Calu3 (cell line): ENCODE data around the gene ZNF740. TPM values are rescaled to one million over a fixed set of nuclear protein-coding genes. Genes with fewer than 3 reads are reported as not detected.

Experiments
- BruUV-seq: library from RNA; stranded (reverse); fragments of 400-500 nt; replicated peaks from 2 replicates; lab custom pipeline; 2021; lab: Mats Ljungman, UMichigan
- CTCF ChIA-PET: fragments of 300-600 bp; sonication (Branson Sonifier 250); formaldehyde crosslinking; loops from one replicate; lab custom pipeline; 2022; ENCODE audit warnings: antibody characterized with exemption; lab: Charles Lee
- DNase-seq: peaks from one replicate; pipeline ENCODE4 v3.0.0; 2022
- H3K27ac Mint-ChIP-seq: one replicate; pipeline ENCODE4 v1.8.0; 2022; ENCODE audit warnings: mixed read lengths; ENCODE audit not compliant: unreplicated experiment
- H3K27me3 Mint-ChIP-seq: one replicate; pipeline ENCODE4 v1.8.0; 2022; ENCODE audit warnings: mixed read lengths; ENCODE audit not compliant: unreplicated experiment
- H3K36me3 Mint-ChIP-seq: one replicate; pipeline ENCODE4 v1.8.0; 2022; ENCODE audit warnings: mild to moderate bottlenecking, moderate library complexity, mixed read lengths; ENCODE audit not compliant: insufficient read depth, unreplicated experiment
- H3K4me1 Mint-ChIP-seq: one replicate; pipeline ENCODE4 v1.8.0; 2022; ENCODE audit warnings: mild to moderate bottlenecking, low read depth, mixed read lengths; ENCODE audit not compliant: unreplicated experiment
- H3K4me3 Mint-ChIP-seq: one replicate; pipeline ENCODE4 v1.8.0; 2022; ENCODE audit warnings: mild to moderate bottlenecking, low read depth, moderate library complexity, mixed read lengths; ENCODE audit not compliant: unreplicated experiment
- H3K9me3 Mint-ChIP-seq: one replicate; pipeline ENCODE4 v1.8.0; 2022; ENCODE audit warnings: low read depth, mixed read lengths; ENCODE audit not compliant: unreplicated experiment
- intact Hi-C: fragments of 100-400 bp; cut with micrococcal nuclease; formaldehyde crosslinking; loops from one replicate; pipeline ENCODE4 v1.10.0; 2022; ENCODE audit not compliant: unreplicated experiment
- total RNA-seq: library from RNA; stranded (reverse); gene quantifications from 2 replicates; pipeline ENCODE4 v1.2.3, GENCODE V29; 2022
- TF ChIP-seq, protein P1 (sequence below): fragments of 200-600 bp; IDR thresholded peaks from one replicate; pipeline ENCODE4 v1.8.0; 2022; ENCODE audit warnings: antibody characterized with exemption; ENCODE audit not compliant: unreplicated experiment

Gene ZNF740
- total RNA-seq, 1 experiment from 2014 or later, result 32.7 TPM

DNA sequence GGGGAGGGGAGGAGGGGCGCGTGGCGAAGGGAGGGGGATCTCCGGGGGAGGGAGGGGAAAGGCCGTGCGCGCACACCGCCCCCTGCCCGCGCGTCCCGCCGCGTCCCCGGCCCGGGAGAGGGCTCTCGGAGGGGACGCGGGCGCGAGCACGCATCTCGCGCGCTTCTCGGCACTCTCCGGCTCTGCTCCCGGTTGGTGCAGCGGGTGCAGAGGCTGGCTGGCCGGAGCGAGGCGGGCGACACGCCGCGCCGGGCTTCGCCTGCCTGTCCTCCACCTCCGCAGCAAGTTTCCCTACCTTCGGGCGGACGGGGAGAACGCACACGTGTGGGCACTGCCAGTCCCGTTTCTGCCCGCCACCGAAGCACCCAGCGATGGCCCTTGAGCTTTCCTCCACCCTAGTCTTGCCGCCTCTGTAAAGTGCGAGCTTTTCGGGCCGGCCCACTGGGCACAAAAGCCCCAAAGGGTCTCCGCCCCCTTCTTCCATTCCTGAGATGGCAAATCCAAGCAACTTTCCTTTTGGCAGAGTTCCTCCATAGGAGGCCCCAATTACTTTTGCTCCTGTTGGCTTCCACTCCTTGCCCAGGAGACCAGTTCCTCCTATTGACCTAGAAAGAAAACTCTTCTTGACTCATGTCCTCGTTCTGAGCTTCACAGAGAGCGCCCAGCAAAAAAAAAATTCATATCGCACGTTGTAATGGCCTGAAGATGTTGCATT lies 566 bp downstream of the ZNF740 start:
- no peaks in the 10 kb centered on the region for H3K9me3 Mint-ChIP-seq
- TF ChIP-seq, protein P1, sequence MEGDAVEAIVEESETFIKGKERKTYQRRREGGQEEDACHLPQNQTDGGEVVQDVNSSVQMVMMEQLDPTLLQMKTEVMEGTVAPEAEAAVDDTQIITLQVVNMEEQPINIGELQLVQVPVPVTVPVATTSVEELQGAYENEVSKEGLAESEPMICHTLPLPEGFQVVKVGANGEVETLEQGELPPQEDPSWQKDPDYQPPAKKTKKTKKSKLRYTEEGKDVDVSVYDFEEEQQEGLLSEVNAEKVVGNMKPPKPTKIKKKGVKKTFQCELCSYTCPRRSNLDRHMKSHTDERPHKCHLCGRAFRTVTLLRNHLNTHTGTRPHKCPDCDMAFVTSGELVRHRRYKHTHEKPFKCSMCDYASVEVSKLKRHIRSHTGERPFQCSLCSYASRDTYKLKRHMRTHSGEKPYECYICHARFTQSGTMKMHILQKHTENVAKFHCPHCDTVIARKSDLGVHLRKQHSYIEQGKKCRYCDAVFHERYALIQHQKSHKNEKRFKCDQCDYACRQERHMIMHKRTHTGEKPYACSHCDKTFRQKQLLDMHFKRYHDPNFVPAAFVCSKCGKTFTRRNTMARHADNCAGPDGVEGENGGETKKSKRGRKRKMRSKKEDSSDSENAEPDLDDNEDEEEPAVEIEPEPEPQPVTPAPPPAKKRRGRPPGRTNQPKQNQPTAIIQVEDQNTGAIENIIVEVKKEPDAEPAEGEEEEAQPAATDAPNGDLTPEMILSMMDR, result no peak
- no peaks in the 10 kb centered on the region for H3K27me3 Mint-ChIP-seq
- BruUV-seq, result no TSS peak
- CTCF ChIA-PET, result interaction anchor here (0.6 to 1.7 kb wide), 3 partner anchors 17 to 134 kb away, joined by 3 to 11 read pairs (median 7); no protein-coding TSS in a partner anchor
- intact Hi-C loops, result no loop called here
- H3K27ac Mint-ChIP-seq, result peak overlapping the region; percentile 77
- H3K4me1 Mint-ChIP-seq, result peaks cover 22% of the 10 kb centered on the region
- H3K36me3 Mint-ChIP-seq, result peaks cover 38% of the 10 kb centered on the region
- peak overlapping the region; percentile 85 for H3K4me3 Mint-ChIP-seq
- peak; percentile 79 for DNase-seq

DNA sequence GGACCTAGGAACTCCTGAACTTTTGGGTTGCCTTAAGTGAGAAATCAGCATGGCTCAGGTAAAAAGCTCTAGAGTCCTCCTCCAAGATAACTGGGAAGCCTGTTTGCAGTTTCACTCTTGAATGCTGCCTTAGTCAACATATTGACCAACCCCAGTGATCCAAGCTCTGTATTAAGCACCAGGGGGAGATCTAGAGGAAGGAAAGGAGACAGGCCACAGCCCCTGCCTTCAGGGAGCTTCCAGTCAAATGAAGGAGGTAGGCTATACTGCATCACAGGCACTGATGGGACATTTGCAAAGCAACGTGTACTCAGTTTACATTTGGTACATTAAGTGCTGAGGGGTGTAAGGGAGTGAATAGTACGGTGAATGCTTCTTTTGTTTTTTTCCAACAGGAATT lies 1.4 kb downstream of the ZNF740 start:
- intact Hi-C loops, result no loop called here
- peaks cover 39% of the 10 kb centered on the region for H3K36me3 Mint-ChIP-seq
- no TSS peak for BruUV-seq
- peak overlapping the region; percentile 85 for H3K4me3 Mint-ChIP-seq
- DNase-seq, result no peak
- H3K27me3 Mint-ChIP-seq, result no peaks in the 10 kb centered on the region
- H3K4me1 Mint-ChIP-seq, result peaks cover 22% of the 10 kb centered on the region
- CTCF ChIA-PET, result no interaction called here
- H3K27ac Mint-ChIP-seq, result no peak overlapping the region
- TF ChIP-seq, protein P1, result no peak
- no peaks in the 10 kb centered on the region for H3K9me3 Mint-ChIP-seq

DNA sequence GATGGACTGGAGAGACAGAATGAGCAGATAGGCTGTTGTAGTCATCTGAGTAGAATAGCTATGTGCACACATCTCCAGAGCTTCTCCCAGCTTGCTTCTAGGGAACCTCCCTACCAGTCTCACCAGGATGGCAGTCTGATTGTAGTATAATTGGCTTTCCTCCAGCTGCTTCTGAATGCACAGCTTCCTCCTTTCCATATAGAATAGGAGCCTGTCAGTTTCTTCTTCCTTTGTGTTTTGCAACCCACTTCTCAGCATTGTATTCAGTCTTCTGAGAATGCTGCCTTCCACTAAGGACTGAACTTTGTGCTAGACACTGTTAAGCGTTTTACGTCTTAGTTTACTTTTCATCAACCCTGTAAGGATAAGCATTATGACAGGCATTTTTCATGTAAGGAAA lies 2.4 kb downstream of the ZNF740 start:
- no peaks in the 10 kb centered on the region for H3K27me3 Mint-ChIP-seq
- no TSS peak for BruUV-seq
- H3K4me3 Mint-ChIP-seq, result no peak overlapping the region
- DNase-seq, result no peak
- intact Hi-C loops, result no loop called here
- H3K9me3 Mint-ChIP-seq, result no peaks in the 10 kb centered on the region
- CTCF ChIA-PET, result no interaction called here
- H3K27ac Mint-ChIP-seq, result no peak overlapping the region
- H3K36me3 Mint-ChIP-seq, result peaks cover 48% of the 10 kb centered on the region
- H3K4me1 Mint-ChIP-seq, result peaks cover 22% of the 10 kb centered on the region
- TF ChIP-seq, protein P1, result no peak

DNA sequence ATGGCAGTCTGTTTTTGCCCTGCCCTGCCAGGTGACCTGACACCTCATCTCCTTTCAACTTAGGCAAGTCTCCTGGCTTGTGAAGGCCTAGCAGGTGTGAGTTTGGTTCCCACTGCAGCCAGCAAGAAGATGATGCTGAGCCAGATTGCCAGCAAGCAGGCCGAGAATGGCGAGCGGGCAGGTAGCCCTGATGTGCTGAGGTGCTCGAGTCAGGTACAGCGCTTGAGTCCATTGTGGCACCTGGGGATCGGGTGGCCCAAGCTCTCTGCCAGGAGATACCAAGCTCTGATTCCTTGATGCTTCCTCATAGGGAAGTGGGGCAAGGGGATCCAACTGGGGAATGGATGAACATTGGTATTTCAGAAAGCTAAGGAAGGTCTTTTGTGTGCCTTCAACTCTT lies 4.3 kb downstream of the ZNF740 start:
- BruUV-seq, result no TSS peak
- H3K36me3 Mint-ChIP-seq, result peaks cover 56% of the 10 kb centered on the region
- intact Hi-C loops, result no loop called here
- TF ChIP-seq, protein P1, result no peak
- CTCF ChIA-PET, result no interaction called here
- H3K4me3 Mint-ChIP-seq, result no peak overlapping the region
- H3K27ac Mint-ChIP-seq, result no peak overlapping the region
- H3K9me3 Mint-ChIP-seq, result no peaks in the 10 kb centered on the region
- H3K27me3 Mint-ChIP-seq, result no peaks in the 10 kb centered on the region
- H3K4me1 Mint-ChIP-seq, result peaks cover 15% of the 10 kb centered on the region
- no peak for DNase-seq
